ENCODE results near the gene CDHR2. TPM values are rescaled to one million over a fixed set of nuclear protein-coding genes. Genes with fewer than 3 reads are reported as not detected.

Gene CDHR2
- total and polyA plus RNA-seq, 12 donors, result 0.03 to 0.22 (median 0.19) TPM; not detected in 9

DNA sequence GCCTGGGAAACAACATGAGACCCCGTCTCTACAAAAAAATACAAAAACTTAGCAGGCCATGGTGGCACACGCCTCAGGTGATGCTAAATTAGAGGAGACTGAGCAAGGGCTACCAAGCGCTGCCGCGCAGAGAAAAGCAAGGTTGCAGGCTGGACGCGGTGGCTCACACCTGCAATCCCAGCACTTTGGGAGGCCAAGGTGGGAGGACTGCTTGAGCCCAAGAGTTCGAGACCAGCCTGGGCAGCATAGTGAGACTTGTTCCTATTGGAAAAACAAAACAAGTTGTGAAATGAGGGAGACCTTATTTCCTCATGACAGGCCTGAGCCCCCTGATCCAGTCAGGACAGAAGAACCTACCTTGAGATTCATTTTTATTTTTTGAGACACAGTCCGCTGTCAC, 23.5 kb upstream of the CDHR2 start:
- H3K27ac ChIP-seq, result no peak overlapping the region

DNA sequence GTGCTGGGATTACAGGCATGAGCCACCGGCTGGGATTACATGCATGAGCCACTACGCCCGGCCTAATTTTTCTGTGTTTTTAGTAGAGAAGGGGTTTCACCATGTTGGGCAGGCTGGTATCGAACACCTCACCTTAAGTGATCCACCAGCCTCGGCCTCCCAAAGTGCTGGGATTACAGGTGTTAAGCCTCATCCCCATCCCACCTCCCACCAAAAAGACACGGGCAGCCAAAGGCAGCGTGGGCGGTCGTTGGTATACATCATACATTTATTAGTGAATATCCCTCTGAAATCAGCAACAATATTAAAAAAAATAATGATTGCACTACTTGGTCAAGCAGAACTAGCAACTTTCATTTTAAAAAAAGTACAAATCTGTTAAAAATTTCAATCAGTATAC, 22.7 kb upstream of the CDHR2 start:
- H3K4me1 ChIP-seq, result peaks cover 4 to 28% (median 12%) of the 10 kb centered on the region in 9 donors
- H3K27me3 ChIP-seq, result no peaks in the 10 kb centered on the region
- intact Hi-C loops (cut with DNase I), result no loop called here
- 95 to 96% methylated on average over 9 of the region's 9 CpGs for WGBS, 2 donors
- ATAC-seq (no peak), DNase-seq (no peak)
- H3K36me3 ChIP-seq, result peaks cover 0 to 53% (median 25%) of the 10 kb centered on the region in 9 donors
- no peak overlapping the region for H3K4me3 ChIP-seq
- H3K27ac ChIP-seq, result no peak overlapping the region
- TF ChIP-seq, protein P1, sequence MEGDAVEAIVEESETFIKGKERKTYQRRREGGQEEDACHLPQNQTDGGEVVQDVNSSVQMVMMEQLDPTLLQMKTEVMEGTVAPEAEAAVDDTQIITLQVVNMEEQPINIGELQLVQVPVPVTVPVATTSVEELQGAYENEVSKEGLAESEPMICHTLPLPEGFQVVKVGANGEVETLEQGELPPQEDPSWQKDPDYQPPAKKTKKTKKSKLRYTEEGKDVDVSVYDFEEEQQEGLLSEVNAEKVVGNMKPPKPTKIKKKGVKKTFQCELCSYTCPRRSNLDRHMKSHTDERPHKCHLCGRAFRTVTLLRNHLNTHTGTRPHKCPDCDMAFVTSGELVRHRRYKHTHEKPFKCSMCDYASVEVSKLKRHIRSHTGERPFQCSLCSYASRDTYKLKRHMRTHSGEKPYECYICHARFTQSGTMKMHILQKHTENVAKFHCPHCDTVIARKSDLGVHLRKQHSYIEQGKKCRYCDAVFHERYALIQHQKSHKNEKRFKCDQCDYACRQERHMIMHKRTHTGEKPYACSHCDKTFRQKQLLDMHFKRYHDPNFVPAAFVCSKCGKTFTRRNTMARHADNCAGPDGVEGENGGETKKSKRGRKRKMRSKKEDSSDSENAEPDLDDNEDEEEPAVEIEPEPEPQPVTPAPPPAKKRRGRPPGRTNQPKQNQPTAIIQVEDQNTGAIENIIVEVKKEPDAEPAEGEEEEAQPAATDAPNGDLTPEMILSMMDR (IDR thresholded peaks at IDR 0.05), result no peak
- no peaks in the 10 kb centered on the region for H3K9me3 ChIP-seq

More for the DNA sequence above, 23.5 kb upstream of the CDHR2 start:
- Histone ChIP-seq H3K4me3 (no peak overlapping the region), H3K27me3 (no peaks in the 10 kb centered on the region), H3K4me1 (peaks cover 0 to 20% (median 11%) of the 10 kb centered on the region in 9 donors), H3K9me3 (no peaks in the 10 kb centered on the region), H3K36me3 (peaks cover 0 to 45% (median 18%) of the 10 kb centered on the region in 9 donors)
- intact Hi-C loops (cut with DNase I), result no loop called here
- 93 to 96% methylated on average over 9 of the region's 9 CpGs for WGBS, 2 donors
- DNase-seq (no peak), ATAC-seq (no peak)
- TF ChIP-seq, protein P1 (IDR thresholded peaks at IDR 0.05), result no peak

GRCh38 chr5:176527246-176528222, 21.6 kb upstream of the CDHR2 start:
- H3K36me3 ChIP-seq, result peaks cover 0 to 61% (median 25%) of the 10 kb centered on the region in 9 donors
- intact Hi-C loops (cut with DNase I), result no loop called here
- 75 to 82% methylated on average over 34 of the region's 34 CpGs for WGBS, 2 donors
- DNase-seq (no peak), ATAC-seq (no peak)
- peaks cover 7 to 39% (median 21%) of the 10 kb centered on the region in 9 donors for H3K4me1 ChIP-seq
- no peak overlapping the region for H3K4me3 ChIP-seq
- H3K27me3 ChIP-seq, result no peaks in the 10 kb centered on the region
- no peak overlapping the region for H3K27ac ChIP-seq
- H3K9me3 ChIP-seq, result no peaks in the 10 kb centered on the region
- TF ChIP-seq, protein P1 (IDR thresholded peaks at IDR 0.05), result no peak

- 70 to 75% methylated on average over 11 of the region's 11 CpGs for WGBS, 2 donors
- ATAC-seq (peak in 3 of 8 donors; percentile 30 to 34 (median 32)), DNase-seq (peak in 1 of 2 donors; percentile 36)
- peaks cover 0 to 61% (median 25%) of the 10 kb centered on the region in 9 donors for H3K36me3 ChIP-seq
- H3K4me1 ChIP-seq, result peaks cover 11 to 46% (median 28%) of the 10 kb centered on the region in 9 donors
- H3K4me3 ChIP-seq, result no peak overlapping the region
- intact Hi-C loops (cut with DNase I), result no loop called here
- peak overlapping the region in 2 of 10 donors; percentile 16 to 40 for H3K27ac ChIP-seq
- TF ChIP-seq, protein P1 (IDR thresholded peaks at IDR 0.05), result no peak
- no peaks in the 10 kb centered on the region for H3K9me3 ChIP-seq
- no peaks in the 10 kb centered on the region for H3K27me3 ChIP-seq
Observed at GRCh38 chr5:176528301-176528700, 20.8 kb upstream of the CDHR2 start.
